Stimulated activated CD4-positive, alpha-beta T cell treated with anti-CD3 and anti-CD28 coated beads, TNF-alpha, amount 100 ng/mL, for 48 hours (primary cell): ENCODE measurements around the gene DMWD.

Source experiments
- DNase-seq, 3 donors: peaks; one replicate each; pipeline ENCODE4 v3.0.0-alpha.2; 2020; ENCODE audit warnings: low read depth in 3 of 3

DMWD gene

GRCh38 chr19:45792470-45793177 lies at the start of gene DMWD:
Gene DMWD, minus strand, starts transcription at chr19:45792845. Its CDS starts 89 bp downstream, at chr19:45792756.
- DNase-seq: peak; percentile 99 to 100 (median 100)

- no peak for DNase-seq
These were observed 49.6 kb upstream of the DMWD start for GRCh38 chr19:45842198-45842597.

- no peak for DNase-seq
These were observed 42.3 kb upstream of the DMWD start for GRCh38 chr19:45834970-45835369.

- no peak for DNase-seq
These were observed 36.3 kb upstream of the DMWD start for GRCh38 chr19:45828945-45829344.

GRCh38 chr19:45828523-45828922 lies 35.9 kb upstream of the DMWD start:
- DNase-seq: no peak

- no peak for DNase-seq
These were observed 34.9 kb upstream of the DMWD start for GRCh38 chr19:45827459-45828093.

- DNase-seq: no peak
These were observed 34.3 kb upstream of the DMWD start for GRCh38 chr19:45826934-45827333.

GRCh38 chr19:45825917-45826893 lies 33.6 kb upstream of the DMWD start:
- no peak for DNase-seq

GRCh38 chr19:45825263-45825605 lies 32.6 kb upstream of the DMWD start:
- DNase-seq: no peak

- no peak for DNase-seq
These were observed 32.1 kb upstream of the DMWD start for GRCh38 chr19:45824531-45825262.

- no peak for DNase-seq
These were observed 31.4 kb upstream of the DMWD start for GRCh38 chr19:45824041-45824471.

- no peak for DNase-seq
These were observed 30.5 kb upstream of the DMWD start for GRCh38 chr19:45823182-45823581.

GRCh38 chr19:45822716-45823115 lies 30.1 kb upstream of the DMWD start:
- DNase-seq: no peak

GRCh38 chr19:45821570-45821969 lies 28.9 kb upstream of the DMWD start:
- no peak for DNase-seq

GRCh38 chr19:45821103-45821521 lies 28.5 kb upstream of the DMWD start:
- no peak for DNase-seq

GRCh38 chr19:45820413-45821102 lies 27.9 kb upstream of the DMWD start:
- DNase-seq: no peak

GRCh38 chr19:45819769-45820168 lies 27.1 kb upstream of the DMWD start:
- no peak for DNase-seq

GRCh38 chr19:45817725-45818301 lies 25.2 kb upstream of the DMWD start:
- no peak for DNase-seq

- DNase-seq: peak; percentile 93 to 96 (median 96)
These were observed 24.5 kb upstream of the DMWD start for GRCh38 chr19:45817010-45817724.
